Cerebellar cortex (tissue), 1 donor: Measurements from ENCODE around the gene SERPINF2.
"Not testable (repeated sequence)": the region's sequence is repeated elsewhere in the genome, so short reads cannot be mapped to it uniquely, and the experiment has no call there.

Experiments
- DNase-seq: peaks from one replicate; pipeline ENCODE4 v3.0.0-alpha.2; 2015; ENCODE audit warnings: low spot score

SERPINF2 gene

DNA sequence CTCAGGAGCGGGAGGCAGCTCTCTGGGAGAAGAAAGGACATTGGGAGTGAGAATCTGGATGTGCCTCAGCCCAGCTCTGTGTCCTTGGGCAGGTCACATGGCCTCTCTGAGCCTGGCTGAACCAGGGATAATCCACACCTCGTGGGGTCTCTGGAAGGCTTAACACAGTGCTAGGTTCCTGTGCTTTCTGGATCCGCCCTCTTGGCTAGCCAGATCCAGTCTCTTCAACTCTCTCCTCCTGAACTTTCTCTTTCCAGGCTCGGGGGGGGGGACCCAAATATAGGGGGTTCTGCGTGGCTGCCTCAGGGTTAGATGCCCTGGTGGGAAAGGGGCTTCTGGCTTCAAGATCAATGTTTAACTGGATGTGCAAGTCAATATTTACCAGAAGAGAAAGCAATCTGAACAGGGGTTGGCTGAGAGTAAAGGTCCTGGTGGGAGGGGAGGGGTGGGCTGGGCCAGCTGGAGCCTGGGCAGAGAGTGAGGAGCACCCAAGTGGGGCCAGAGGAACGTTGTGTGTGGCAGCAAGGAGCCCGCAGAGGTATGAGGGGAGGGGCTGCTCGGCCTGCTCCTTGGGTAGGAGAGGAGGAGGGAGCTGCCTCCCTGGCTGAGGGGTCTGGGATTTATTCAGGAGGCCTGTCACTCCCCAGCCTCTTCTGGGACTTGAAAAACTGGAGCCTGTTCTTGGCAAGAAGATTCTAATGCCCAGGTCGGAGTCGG, at the start of gene SERPINF2:
Gene SERPINF2, plus strand, starts transcription at position 501 of the 717 bp plus-strand sequence. CDS start 2,125 bp downstream, outside the sequence.
- no peak for DNase-seq

DNA sequence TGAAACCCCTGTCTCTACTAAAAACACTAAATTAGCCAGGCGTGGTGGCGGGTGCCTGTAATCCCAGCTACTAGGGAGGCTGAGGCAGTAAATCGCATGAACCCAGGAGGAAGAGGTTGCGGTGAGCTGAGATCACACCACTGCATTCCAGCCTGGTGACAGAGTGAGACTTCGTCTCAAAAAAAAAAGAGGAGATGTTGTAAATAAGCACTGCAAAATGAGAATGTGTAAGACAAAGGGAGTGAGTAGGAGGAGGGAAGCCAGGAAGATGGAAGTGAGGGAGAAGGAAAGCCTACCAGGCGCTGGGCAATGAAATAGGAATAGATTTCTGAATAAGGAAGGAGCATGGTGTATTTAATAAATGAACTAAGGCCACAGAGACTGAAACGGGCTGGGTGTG, 49.3 kb upstream of the SERPINF2 start:
- DNase-seq = no peak

GRCh38 chr17:1695365-1695764, 47.3 kb upstream of the SERPINF2 start:
- no peak for DNase-seq

DNA sequence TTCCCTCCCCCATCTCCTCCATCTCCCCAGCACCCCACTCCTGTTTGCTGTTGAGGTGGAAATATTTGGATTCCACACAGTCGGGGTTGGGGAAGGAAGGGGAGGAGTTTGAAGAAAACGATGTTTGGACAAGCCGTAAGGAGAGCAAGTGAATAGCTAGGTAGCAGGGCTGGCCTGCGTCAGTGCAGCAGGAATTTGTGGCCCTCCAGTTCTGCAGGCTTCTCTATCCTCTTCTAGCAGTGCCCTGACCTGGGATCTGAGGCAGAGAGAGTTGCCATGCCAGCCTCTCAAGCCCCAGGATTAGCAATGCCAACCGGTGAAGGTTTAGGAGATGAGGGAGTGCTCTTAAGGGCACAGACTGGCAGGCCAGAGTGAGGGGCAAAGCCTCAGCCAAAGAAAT, 45.0 kb upstream of the SERPINF2 start:
- DNase-seq = no peak

DNA sequence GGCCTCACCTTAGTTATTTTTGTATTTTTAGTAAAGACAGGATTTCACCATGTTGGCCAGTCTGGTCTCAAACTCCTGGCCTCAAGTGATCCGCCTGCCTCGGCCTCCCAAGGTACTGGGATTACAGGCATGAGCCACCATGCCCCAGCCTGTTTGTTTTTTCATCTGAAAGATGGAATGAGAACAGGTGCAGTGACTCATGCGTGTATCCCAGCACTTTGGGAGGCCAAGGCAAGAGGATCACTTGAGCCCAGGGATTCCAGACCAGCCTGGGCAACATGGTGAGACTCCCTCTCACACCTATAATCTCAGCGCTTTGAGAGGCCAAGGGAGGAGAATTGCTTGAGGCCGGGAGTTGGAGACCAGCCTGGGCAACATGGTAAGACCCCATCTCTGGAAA, 42.8 kb upstream of the SERPINF2 start:
- DNase-seq = not testable (repeated sequence)

- DNase-seq = no peak
Measured at GRCh38 chr17:1703063-1703462, 39.6 kb upstream of the SERPINF2 start.

DNA sequence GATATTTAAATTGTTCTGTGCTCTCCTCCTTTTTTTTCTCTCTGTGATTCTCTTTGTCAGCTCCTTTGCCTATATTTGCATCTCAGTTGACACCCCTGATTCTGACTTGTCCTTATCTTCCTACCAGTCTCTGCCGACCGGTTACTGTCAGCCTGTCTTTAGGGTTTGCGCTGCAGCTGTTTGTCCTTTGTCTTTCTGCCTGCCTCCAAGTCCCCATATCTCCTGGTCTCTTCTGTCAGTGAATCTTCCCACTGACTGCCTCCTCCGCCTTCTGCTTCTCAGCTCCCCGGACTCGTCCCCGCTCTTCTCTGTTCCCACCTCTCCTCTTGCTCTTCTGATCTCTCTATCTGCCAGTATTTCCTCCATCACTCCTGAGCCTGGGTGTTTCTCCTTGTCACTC, 37.7 kb upstream of the SERPINF2 start:
- DNase-seq = no peak

DNA sequence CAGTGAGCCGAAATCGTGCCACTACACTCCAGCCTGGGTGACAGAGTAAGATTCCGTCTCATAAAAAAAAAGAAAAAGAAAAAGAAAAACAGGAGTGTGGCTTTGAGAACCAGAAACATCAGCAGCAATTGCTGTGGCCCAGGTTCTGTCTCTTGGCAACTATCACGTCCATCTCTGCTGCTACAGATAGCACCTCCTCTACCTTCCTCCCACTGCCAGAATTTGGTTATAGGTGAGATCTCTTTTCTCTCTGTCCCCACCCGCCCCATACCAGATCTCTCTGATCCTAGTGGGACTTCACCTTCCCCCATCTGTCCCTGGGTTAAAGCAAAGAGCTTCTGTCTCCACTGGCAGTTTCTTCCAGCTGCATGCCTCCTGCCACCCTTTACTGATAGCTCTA, 35.6 kb upstream of the SERPINF2 start:
- DNase-seq = no peak

DNA sequence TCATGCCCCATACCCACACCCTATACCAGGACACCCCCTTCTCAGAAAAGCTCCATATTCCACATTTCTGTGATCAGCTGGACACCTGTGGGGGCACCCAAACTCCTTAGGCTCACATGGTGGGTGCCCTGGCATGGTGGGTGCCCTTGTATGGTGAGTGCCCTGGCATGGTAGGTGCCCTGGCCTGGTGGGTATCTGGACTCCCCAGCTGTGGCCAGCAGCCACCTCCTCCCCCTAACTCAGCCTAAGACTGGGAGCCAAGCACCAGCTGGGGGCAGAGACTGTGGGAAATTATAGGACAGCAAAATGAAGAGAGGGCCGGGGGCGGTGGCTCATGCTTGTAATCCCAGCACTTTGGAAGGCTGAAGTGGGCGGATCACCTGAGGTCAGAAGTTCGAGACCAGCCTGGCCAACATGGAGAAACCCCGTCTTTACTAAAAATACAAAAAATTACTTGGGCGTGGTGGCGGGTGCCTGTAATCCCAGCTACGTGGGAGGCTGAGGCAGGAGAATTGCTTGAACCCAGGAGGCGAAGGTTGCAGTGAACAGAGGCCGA, 33.8 kb upstream of the SERPINF2 start:
- not testable (repeated sequence) for DNase-seq

GRCh38 chr17:1709403-1709951, 33.2 kb upstream of the SERPINF2 start:
- DNase-seq = no peak

GRCh38 chr17:1709971-1710806, 32.5 kb upstream of the SERPINF2 start, which contains the start of gene TLCD2:
Gene TLCD2, minus strand, starts transcription at chr17:1710377. Its CDS starts 135 bp downstream, at chr17:1710242.
- no peak for DNase-seq

- no peak for DNase-seq
Measured at GRCh38 chr17:1710807-1711553, 31.7 kb upstream of the SERPINF2 start.

- no peak for DNase-seq
Measured at GRCh38 chr17:1711804-1712203, 30.9 kb upstream of the SERPINF2 start.

GRCh38 chr17:1712271-1712670, 30.4 kb upstream of the SERPINF2 start:
- DNase-seq = no peak

GRCh38 chr17:1713160-1713877, 29.4 kb upstream of the SERPINF2 start:
- no peak for DNase-seq

- DNase-seq = peak; percentile 82
Measured at GRCh38 chr17:1713878-1714426, 28.7 kb upstream of the SERPINF2 start.

- peak; percentile 89 for DNase-seq
Measured at GRCh38 chr17:1714427-1714979, 28.2 kb upstream of the SERPINF2 start.

- peak; percentile 55 for DNase-seq
Measured at GRCh38 chr17:1714980-1715802, 27.5 kb upstream of the SERPINF2 start.

DNA sequence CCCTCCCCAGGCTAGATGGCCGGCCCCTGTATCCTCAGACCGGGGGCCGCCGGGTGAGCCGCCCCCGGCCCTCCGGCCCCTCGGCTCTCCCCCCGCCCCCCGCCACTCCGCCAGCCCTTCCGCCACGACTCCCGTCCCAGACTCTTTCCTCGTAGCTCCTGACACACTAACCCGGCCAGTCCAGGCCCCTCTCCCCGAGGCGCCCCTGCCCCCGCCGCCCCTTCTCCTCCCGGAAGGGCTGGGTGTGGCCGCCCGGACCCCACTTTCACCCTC, 26.9 kb upstream of the SERPINF2 start:
- DNase-seq = no peak
